NCI-H345 (cell line): Measurements from ENCODE around the gene CRMP1.
"Not testable (repeated sequence)": the region's sequence is repeated elsewhere in the genome, so short reads cannot be mapped to it uniquely, and the experiment has no call there.

Experiments
- DNase-seq: peaks from one replicate; lab custom pipeline; 2025; lab: John Stamatoyannopoulos, UW

The CRMP1 gene

GRCh38 chr4:5856362-5856761 is 36.5 kb downstream of the CRMP1 start:
- DNase-seq: not testable (repeated sequence)

- DNase-seq: no peak
These were observed 38.0 kb downstream of the CRMP1 start for GRCh38 chr4:5854929-5855328.

- DNase-seq: no peak
These were observed 40.2 kb downstream of the CRMP1 start for GRCh38 chr4:5852523-5853202.

- DNase-seq: no peak
These were observed 41.1 kb downstream of the CRMP1 start for GRCh38 chr4:5851637-5852301.

- no peak for DNase-seq
These were observed 47.6 kb downstream of the CRMP1 start for GRCh38 chr4:5845035-5845905.

- no peak for DNase-seq
These were observed 49.0 kb downstream of the CRMP1 start for GRCh38 chr4:5843573-5844530.

- no peak for DNase-seq
These were observed 50.4 kb downstream of the CRMP1 start for GRCh38 chr4:5842456-5842855.

- no peak for DNase-seq
These were observed 52.9 kb downstream of the CRMP1 start for GRCh38 chr4:5839751-5840674.

- DNase-seq: no peak
These were observed 53.6 kb downstream of the CRMP1 start for GRCh38 chr4:5839332-5839731.

GRCh38 chr4:5837483-5837882 is 55.4 kb downstream of the CRMP1 start:
- not testable (repeated sequence) for DNase-seq

GRCh38 chr4:5836943-5837342 is 55.9 kb downstream of the CRMP1 start:
- DNase-seq: no peak

- no peak for DNase-seq
These were observed 64.9 kb downstream of the CRMP1 start for GRCh38 chr4:5828005-5828391.

GRCh38 chr4:5827108-5828004 is 65.5 kb downstream of the CRMP1 start:
- no peak for DNase-seq

- no peak for DNase-seq
These were observed 66.3 kb downstream of the CRMP1 start for GRCh38 chr4:5826437-5827107.

- no peak for DNase-seq
These were observed 67.4 kb downstream of the CRMP1 start for GRCh38 chr4:5825321-5826041.

- DNase-seq: peak; percentile 4
These were observed 68.3 kb downstream of the CRMP1 start for GRCh38 chr4:5824635-5825034.

GRCh38 chr4:5824227-5824626 is 68.7 kb downstream of the CRMP1 start:
- DNase-seq: no peak

GRCh38 chr4:5823542-5824211 is 69.2 kb downstream of the CRMP1 start:
- DNase-seq: no peak
